Hepatic stellate cell (primary cell): ENCODE measurements around the gene GGTLC2.

Experiments used
- DNase-seq: peaks from one replicate; pipeline ENCODE4 v3.0.0; 2011; ENCODE audit warnings: low spot score

GGTLC2 gene

DNA sequence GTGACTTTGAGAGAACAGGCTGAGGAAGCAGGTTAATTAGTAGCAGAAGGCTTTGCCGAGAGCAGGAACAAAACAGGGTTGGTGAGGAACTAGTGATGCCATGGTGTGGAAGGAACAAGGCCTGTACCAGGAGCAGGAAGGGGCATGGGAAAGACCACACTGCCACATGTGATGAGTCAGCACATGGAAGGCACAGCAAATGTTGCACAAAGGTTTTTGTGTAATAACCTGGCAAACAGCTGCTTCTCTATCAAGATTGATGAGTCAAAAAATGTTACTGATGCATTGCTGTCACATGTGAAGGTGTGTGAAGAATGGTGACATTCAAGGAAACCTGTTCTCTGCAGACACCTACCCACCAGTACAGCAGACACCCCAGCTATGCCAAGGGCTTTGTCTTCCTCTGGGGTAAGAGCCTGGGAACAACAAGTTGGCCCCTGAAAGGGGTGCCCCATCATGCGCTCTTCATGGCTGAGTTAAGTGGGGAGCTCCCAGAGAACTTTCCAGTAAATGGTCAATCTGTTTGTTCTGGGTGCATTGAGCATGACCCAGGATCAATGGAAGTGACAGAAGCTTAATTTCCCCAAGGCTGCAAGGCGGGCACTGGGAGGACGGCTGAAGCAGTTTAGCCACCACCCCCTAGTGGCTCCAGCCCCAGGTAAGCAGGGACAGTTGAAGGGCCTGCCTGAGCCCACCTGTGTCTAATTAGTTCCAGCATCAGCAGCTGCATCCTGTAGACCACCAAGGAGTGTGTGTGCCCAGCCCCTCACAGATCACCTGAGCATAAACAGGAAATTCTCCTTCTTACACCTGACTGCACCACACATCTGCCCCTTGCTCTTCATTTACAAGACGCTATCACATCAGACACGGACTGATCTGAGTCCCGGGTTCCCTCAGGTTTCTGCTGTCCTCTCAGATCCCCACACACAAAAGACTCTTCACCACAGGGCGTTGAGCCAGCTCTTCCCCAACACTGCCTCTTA, 47.6 kb downstream of the GGTLC2 start:
- no peak for DNase-seq

DNA sequence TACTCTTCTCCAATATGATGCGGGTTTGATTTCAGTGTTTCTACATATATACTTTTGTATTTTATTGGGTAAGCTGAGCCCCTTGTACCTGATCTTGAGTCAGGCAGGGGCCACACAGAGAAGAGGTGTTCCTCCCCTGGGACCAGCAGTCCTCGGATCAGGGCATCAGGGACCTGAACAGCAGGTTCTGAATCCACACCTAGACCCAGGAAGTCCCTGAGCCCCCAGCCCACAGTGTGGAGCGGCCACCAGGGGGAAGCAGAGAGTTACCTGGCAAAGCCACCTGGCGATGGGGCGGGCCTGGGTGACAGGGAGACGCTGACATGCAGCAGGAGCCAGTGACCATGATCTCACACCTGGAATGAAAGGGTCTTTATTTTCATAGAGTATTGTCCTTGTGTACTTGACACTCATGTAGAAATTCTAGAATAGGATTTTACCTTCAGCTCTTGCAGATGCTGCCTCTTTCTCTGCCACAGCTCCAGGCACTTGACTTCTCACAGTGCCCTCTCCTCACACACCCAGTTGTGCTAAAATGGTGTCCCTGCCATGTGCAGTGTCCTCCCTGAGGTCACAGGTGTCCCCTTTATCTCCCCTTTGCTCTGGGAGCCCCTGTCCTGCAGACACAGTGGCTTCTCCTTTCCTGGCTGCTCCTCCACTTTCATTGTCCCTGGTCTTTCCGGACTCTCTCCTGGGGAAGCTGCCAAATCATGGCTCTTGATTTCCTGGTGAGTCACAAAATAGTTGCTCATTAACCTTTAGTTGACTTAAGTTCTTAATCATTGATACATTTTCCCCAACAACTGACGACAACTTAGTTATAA, 48.5 kb downstream of the GGTLC2 start:
- no peak for DNase-seq

DNA sequence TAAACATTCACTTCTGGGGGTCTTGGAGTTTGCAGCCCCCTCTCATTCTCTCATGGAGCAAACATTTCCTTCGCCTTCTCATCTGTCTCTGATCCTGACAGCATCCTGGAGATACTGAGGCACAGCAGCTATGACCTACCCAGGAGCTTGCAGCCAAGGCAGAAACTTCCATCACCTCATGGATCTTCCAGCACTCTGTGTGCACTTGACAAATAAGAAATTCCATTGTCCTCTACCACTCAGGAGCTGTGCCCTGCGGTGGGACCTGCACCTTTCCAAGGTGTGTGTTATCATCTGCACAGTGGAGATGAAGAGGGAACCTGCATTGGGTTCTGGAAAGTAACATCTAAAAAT, 49.1 kb downstream of the GGTLC2 start:
- DNase-seq = no peak

DNA sequence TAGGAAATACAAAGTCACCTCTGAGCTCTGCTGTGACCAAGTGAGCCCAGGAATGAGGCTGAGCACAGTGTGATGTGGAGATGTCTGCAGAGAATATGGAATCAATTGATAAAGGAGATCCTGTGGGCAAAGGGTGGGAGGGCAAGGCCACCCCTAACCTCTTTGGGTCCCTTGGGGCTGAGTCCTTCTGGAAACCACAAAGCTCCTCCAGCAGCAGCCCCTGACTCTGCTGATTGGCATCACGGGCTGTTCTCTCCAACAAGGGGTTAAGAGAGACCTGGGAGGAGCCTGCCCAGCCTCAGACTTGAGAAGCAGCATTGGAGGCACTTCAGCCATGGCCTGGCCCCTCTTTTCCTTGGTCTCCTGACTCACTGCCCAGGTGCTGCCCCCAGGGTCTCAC, 49.7 kb downstream of the GGTLC2 start:
- no peak for DNase-seq

GRCh38 chr22:22696104-22696503, 51.7 kb downstream of the GGTLC2 start:
- no peak for DNase-seq
